GM12878 (cell line): ENCODE results near the gene PYGB.

Experiments
- BCLAF1 ChIP-seq: fragments of 450-650 bp; IDR thresholded peaks from 2 replicates; pipeline ENCODE4 v1.6.1; 2017; ENCODE audit warnings: antibody characterized with exemption, mild to moderate bottlenecking, moderate library complexity
- CTCF ChIP-seq, 3 experiments: IDR thresholded peaks in 2 of 3; conservative IDR thresholded peaks in 1 of 3; 2 replicates each; pipeline ENCODE4 v1.5.1; 2011; ENCODE audit warnings: low read depth in 3 of 3, low read length in 3 of 3, mild to moderate bottlenecking in 3 of 3, control low read depth in 2 of 3, moderate library complexity in 2 of 3, inconsistent platforms in 1 of 3, mixed read lengths in 1 of 3; ENCODE audit not compliant: control insufficient read depth in 2 of 3, insufficient read depth in 1 of 3; ENCODE audit errors: extremely low read depth in 1 of 3
- FOXM1 ChIP-seq: IDR thresholded peaks from 2 replicates; pipeline ENCODE4 v1.6.1; 2012; ENCODE audit warnings: low read depth, mild to moderate bottlenecking, inconsistent platforms, low read length, moderate library complexity
- MAX ChIP-seq: IDR thresholded peaks from 2 replicates; pipeline ENCODE4 v1.6.1; 2012; ENCODE audit warnings: low read depth, low read length, improper control_type of control experiment
- TCF12 ChIP-seq: IDR thresholded peaks from 2 replicates; pipeline ENCODE4 v1.6.1; 2011; ENCODE audit warnings: low read depth, mild to moderate bottlenecking, low read length

GRCh38 chr20:25325997-25326396 lies 78.1 kb downstream of the PYGB start:
- TF ChIP-seq FOXM1 (no peak), MAX (no peak), TCF12 (no peak), CTCF (IDR thresholded peaks at IDR 0.05 in 2 of 3, conservative IDR thresholded peaks at IDR 0.05 in 1 of 3; ENCODE audit: control insufficient read depth in 2 of 3, extremely low read depth in 1 of 3, insufficient read depth in 1 of 3, low read depth in 3 of 3, low read length in 3 of 3) (no peak), BCLAF1 (no peak)
